GM13976 (cell line): ENCODE data around the gene QTRT2.

ENCODE experiments used
- DNase-seq: peaks from one replicate; pipeline ENCODE4 v3.0.0; 2012; ENCODE audit warnings: low spot score
- CTCF ChIP-seq: IDR thresholded peaks from 2 replicates; pipeline ENCODE4 v1.5.1; 2012; ENCODE audit warnings: borderline replicate concordance, mild to moderate bottlenecking; ENCODE audit not compliant: insufficient read depth; ENCODE audit errors: extremely low read depth, missing control alignments, control extremely low read depth
- in situ Hi-C: fragments of 300-500 bp; cut with MboI; formaldehyde crosslinking; loops from one replicate; pipeline ENCODE4 v1.12.0; 2022; ENCODE audit warnings: low sequenced_read_pairs, mixed read lengths, inconsistent platforms; ENCODE audit not compliant: unreplicated experiment

The QTRT2 gene

GRCh38 chr3:114126461-114126860 lies 69.9 kb downstream of the QTRT2 start:
- DNase-seq: no peak
- no peak for TF ChIP-seq CTCF
- in situ Hi-C loops: no loop called here

- DNase-seq: no peak
- in situ Hi-C loops: no loop called here
Observed at GRCh38 chr3:114127517-114127916, 71.0 kb downstream of the QTRT2 start.

GRCh38 chr3:114128231-114128630 lies 71.7 kb downstream of the QTRT2 start:
- DNase-seq: no peak
- TF ChIP-seq CTCF: no peak
- in situ Hi-C loops: no loop called here

More at GRCh38 chr3:114127517-114127916, 71.0 kb downstream of the QTRT2 start:
- TF ChIP-seq CTCF: no peak

- DNase-seq: no peak
- no peak for TF ChIP-seq CTCF
- in situ Hi-C loops: no loop called here
Observed at GRCh38 chr3:114128826-114129225, 72.3 kb downstream of the QTRT2 start.

GRCh38 chr3:114132500-114132899 lies 76.0 kb downstream of the QTRT2 start:
- no peak for DNase-seq
- no peak for TF ChIP-seq CTCF
- in situ Hi-C loops: no loop called here

- no peak for TF ChIP-seq CTCF
- in situ Hi-C loops: no loop called here
- DNase-seq: no peak
Observed at GRCh38 chr3:114133947-114134346, 77.4 kb downstream of the QTRT2 start.
